ENCODE data around the gene ABCB8.

GRCh38 chr7:151074817-151075661, 46.8 kb downstream of the ABCB8 start:
- TF ChIP-seq CTCF (IDR thresholded peaks at IDR 0.05) (no peak), EZH2 (IDR thresholded peaks at IDR 0.05) (no peak), EZH2phosphoT487 (IDR thresholded peaks at IDR 0.05) (no peak)

Data from neural progenitor cell (in vitro differentiated cells).